ENCODE data around the gene KLHDC4.
"Not testable (repeated sequence)": the region's sequence is repeated elsewhere in the genome, so short reads cannot be mapped to it uniquely, and the experiment has no call there.

Gene KLHDC4

GRCh38 chr16:87720446-87720845 lies 45.3 kb downstream of the KLHDC4 start:
- DNase-seq (ENCODE audit: low spot score), result no peak

DNA sequence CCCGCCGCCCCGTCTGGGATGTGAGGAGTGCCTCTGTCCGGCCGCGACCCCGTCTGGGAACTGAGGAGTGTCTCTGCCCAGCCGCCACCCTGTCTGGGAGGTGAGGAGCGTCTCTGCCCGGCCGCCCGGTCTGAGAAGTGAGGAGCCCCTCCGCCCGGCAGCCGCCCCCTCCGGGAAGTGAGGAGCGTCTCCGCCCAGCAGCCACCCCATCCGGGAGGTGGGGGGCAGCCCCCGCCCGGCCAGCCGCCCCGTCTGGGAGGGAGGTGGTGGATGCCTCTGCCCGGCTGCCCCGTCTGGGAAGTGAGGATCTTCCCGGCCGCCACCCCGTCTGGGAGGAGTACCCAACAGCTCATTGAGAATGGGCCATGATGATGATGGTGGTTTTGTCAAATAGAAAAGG lies 47.0 kb downstream of the KLHDC4 start:
- DNase-seq (ENCODE audit: low spot score), result not testable (repeated sequence)

- DNase-seq (ENCODE audit: low spot score), result no peak
Observed at GRCh38 chr16:87715658-87716057, 50.1 kb downstream of the KLHDC4 start.

DNA sequence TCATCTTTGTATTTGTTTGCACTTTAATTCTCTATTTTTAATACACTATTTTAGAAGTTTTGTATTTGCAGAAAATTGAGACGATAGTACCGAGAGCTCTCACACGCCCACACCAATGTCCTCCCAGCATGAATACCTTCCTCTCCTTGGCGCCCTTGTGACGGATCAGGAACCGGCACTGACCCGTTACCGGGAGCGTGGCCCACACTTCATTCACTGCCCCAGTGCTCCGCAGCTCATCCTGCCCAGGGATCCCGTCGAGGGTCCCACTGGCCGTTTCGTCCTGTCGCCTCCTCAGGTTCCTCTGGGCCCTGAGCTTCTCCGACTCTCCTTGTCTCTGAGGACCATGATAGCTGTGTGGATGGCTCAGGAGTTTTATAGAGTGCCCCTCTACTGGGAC lies 50.6 kb downstream of the KLHDC4 start:
- DNase-seq (ENCODE audit: low spot score), result no peak

DNA sequence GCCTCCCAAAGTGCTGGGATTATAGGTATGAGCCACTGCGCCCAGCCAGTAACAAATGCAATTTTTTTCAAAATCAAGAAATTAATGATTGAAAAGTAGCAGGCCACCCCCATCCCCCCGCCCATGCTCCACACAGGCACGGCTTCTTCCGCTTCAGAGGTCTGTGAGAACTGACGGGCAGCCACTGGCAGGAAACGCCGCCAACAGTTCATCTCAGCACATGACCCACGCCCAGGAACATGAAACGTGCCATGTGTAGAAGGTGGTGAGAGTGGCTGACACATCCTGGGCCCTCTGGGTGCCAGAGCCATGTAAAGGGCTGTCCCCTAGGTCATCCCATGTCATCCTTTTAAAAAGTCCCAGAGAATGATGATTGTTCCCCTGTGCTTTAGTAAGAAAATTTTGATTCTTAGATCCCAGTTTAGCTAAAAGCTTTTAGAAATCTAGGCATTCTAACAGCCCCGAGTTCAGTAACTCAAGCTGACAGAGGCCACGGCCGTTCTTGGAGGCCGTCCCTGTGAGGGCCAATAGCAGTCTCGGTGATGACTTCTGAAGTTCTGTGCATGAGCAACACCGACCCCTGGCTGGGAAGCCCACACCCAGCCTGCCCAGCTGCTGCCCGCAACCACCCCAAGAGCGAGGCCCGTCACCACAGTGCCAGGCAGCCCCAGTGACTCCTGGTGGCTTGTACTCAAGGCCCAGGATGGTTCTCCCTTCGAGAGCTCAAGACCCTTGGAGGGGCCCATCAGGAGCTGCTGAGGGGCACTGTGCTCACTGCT lies 52.1 kb downstream of the KLHDC4 start:
- DNase-seq (ENCODE audit: low spot score), result no peak

DNA sequence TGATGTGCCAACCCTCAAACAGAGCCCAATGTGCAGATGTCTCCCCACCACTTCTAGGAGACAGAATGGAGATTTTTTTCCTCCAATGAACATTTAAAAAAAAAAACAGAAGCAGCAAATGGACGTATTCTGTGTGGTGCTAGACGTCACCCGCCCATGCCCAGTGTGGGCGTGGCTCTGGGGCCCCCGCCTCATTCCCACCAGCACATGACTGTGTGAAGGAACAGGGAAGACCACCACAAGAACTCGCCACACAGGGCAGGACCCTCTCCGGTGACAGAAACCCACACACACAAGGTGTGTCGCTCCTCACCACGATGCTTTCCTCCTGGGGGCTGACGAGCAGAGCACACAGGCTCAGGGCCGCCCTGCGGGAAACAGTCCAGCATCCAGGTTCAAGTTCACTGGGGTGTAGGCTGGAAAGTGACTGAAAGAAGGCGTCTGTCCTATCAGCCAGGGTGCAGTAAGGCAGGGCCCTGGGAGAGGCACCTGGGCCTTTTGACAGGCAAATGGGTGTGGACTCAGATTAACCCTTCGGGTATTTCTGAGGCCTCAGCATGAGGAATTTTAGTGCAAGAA lies 53.5 kb downstream of the KLHDC4 start:
- no peak for DNase-seq (ENCODE audit: low spot score)

DNA sequence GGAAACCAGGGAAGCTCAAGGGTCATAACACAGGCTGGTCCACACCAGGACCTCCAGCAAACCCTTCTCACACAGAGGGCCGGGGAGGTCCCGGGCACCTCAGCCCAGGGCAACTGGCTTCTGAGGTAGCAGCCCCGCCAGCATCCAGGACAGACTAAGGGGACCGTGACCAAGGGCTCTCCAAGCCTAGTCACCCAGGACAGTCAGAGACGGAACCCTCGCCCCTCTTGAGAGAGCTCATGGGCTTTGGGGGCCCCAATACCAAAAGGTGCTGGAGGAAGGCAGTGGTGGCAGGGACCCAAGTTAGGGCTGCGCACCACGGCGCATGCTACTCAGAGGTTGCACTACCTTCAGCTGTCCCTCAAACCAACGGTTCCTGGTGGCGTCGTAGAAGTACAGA lies 54.9 kb downstream of the KLHDC4 start:
- no peak for DNase-seq (ENCODE audit: low spot score)

DNA sequence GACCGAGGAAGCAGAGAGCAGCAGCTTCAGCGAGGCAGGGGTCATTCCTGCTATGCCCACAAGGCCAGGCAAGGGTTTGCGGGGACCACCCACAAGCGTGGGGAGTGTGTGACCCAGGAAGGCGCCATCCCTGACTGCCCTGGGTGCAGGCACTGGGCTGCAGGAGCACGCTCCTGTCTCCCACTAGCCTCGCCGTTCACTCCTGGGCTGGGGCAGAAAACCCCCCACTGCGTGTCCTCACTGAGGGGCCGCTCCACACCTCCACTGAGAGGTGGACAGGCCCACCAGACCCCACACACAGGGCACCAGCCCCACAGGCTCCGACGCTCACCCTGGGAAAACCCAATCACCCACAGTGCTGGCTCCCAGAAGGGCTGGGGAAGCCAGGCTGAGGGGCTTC lies 56.1 kb downstream of the KLHDC4 start:
- DNase-seq (ENCODE audit: low spot score), result no peak

- no peak for DNase-seq (ENCODE audit: low spot score)
Observed at GRCh38 chr16:87708881-87709638, 56.7 kb downstream of the KLHDC4 start.

DNA sequence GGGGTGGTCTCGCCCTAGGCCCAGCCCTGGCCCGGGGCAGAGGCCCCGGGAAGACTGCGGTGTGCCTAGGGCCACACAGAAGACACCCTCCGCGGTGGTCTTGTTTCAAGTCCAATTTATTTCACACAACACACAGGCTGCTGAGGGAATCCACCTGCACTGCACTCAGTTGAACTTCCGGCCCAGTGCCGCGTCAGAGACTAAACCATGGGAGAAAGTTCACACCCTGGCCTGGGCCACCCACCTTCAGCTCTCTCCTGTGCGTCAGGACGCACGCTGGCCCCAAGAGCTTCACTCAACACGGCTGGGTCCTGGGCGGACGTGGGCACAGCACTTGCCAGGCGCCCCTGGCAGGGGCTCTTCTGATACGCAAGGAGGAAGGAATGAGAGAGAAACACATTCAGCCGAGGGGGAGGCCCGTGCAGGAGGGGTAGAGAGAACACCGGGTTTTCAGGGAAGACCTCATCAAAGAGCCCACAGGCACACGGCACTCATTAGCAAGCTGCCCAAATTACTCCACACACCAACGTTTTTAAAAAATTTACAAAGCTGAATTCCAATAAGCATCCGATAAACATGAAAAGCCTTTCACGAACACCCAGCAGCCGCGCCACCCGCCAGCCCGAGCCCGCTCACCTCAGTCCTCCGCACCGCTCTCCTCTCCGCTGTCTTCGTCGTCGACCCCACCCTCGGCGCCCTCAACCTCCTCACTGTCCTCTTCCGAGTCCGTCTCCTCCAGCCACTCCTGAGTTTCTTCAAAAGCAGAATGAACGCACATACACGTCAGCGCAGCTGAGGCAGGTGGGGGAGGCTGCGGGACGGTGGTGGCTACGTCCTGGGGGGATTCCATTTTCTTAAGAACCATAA lies 57.8 kb downstream of the KLHDC4 start:
- DNase-seq (ENCODE audit: low spot score), result no peak

DNA sequence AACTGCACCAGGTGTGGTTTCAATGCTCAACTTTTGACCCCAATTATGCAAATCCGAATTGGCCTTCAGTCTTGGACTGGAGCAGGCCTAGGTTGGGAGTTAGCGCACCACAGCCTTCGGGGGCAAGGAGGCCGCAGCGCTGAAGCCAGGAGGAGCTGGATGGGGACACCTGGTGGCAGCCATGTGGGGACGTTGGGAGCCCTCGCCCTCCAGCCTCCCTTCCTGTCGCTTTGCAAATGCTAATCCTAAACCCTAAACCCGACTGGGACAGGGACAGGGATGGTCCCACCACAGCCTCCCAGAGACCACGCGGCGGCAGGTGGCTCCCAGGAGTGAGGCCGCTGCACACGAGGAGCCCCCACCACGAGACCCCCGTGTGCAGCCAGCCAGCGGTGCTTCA lies 58.7 kb downstream of the KLHDC4 start:
- DNase-seq (ENCODE audit: low spot score), result no peak

DNA sequence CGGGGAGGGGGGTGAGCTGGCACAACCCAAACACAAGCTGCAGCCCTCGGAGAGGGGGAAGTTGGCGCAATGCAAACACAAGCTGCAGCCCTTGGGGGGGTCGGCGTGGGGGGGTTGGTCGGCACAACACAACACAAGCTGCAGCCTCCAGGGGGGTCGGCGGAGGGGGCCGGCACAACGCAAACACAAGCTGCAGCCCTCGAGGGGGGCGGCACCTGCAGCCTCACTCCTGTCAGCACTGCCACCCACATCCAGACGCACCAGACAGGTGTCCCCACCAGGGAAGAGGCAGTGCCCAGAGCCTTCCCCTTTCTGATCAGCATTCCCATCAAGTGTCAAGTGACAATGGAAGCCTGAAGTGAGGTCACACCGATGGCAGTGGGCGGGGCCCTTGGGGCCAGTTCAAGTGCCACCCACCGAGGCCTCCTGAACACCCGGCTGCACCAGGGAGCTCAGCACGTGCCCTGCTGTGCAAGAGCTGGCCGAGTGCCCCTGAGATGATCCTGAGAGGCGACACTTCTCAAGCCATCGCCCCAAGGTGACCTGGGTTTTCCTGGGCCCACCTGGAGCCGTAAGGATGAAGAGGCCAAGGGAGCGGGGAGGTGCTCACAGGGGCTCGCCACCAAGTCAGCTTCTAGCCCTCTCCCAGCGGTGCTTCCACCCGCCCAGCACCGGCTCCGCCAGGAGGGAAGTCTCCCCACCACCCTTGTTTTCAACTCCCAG lies 59.3 kb downstream of the KLHDC4 start:
- DNase-seq (ENCODE audit: low spot score), result no peak

DNA sequence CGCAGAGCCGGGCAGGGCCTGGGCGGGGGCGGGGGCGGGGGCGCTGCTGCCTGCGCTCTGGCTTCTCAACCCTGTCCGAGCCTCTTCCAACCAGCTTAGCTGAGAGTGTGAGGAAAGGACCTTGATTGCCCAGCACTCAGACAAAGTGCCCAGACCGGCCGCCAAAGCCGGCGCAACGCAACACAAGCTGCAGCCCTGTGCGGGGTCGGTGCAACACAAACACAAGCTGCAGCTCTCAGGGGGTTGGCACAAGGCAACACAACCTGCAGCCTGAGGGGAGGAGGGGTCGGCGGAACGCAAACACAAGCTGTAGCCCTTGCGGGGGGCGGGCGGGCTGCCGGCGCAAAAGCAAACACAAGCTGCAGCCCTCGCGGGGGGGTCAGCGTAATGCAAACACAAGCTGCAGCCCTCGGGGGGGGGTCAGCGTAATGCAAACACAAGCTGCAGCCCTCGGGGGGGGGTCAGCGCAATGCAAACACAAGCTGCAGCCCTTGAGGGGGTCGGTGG lies 60.0 kb downstream of the KLHDC4 start:
- no peak for DNase-seq (ENCODE audit: low spot score)

GRCh38 chr16:87704754-87705353 lies 60.9 kb downstream of the KLHDC4 start:
- DNase-seq (ENCODE audit: low spot score), result peak; percentile 72

DNA sequence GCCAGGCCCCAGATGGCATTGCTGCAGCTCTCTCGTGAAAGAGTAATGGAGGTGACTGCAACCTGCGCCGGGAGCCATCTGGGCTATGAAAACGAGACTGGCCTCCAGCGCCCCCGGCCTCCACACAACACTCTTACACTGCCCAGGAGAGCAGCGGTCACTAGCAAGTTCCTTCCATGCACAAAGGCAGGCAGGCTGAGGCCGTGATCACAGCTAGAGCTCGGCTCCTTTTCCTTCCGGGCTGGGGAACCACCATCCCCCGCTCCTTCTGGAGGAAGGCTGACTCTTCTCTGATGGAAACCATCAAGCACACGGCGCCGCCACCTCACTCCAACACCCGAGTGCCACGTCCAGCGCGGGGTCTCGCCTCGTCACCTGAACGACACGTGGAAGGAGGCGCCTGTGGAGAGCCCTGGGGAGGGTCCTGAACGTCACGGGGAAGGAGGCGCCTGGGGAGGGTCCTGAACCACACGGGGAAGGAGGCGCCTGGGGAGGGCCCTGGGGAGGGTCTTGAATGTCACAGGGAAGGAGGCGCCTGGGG lies 61.9 kb downstream of the KLHDC4 start:
- no peak for DNase-seq (ENCODE audit: low spot score)

- DNase-seq (ENCODE audit: low spot score), result no peak
Observed at GRCh38 chr16:87703071-87703470, 62.7 kb downstream of the KLHDC4 start.

- no peak for DNase-seq (ENCODE audit: low spot score)
Observed at GRCh38 chr16:87702325-87702811, 63.4 kb downstream of the KLHDC4 start.

DNA sequence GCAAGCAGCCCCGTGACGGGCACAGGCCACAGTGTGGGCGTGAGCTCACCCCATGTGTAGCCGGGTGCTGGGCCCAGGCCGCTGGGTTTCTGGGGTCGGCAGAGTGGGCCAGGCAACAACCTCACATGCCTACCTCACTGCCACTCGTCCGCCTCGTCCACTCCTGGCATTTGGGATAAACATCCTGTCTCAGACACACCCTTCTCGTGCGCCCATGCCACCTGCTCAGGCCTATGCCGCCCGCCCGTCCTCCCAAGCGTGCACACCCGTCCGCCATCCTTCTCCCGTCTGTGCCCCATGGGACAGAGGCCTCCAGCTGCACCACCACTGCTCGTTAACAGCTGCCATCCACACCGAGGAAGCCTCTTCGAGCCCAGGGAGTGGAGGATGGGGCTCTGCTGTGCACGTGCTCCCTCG lies 64.3 kb downstream of the KLHDC4 start:
- no peak for DNase-seq (ENCODE audit: low spot score)

- no peak for DNase-seq (ENCODE audit: low spot score)
Observed at GRCh38 chr16:87701078-87701460, 64.7 kb downstream of the KLHDC4 start.

DNA sequence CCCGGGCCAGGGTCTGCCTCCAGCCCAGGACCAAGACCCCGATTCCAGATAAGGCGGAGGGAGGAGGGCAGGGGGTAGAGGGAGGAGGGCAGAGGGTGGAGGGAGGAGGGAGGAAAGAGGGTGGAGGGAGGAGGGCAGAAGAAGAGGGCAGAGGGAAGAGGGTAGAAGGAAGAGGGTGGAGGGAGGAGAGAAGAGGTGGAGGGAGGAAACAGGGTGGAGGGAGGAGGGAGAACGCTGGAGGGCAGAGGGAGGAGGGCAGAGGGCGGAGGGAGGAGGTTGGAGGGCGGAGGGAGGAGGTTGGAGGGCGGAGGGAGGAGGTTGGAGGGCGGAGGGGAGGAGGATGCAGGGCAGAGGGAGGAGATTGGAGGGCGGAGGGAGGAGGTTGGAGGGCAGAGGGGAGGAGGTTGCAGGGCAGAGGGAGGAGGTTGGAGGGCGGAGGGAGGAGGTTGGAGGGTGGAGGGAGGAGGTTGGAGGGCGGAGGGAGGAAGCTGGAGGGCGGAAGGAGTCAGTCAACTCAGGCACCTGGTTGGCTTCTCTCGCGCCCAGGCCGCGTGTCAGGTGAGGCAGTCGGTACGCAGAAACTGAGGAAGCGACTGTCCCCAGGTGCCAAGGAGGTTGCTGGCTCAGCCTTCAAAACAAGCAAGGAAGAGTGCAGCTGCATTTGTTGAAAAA lies 65.2 kb downstream of the KLHDC4 start:
- DNase-seq (ENCODE audit: low spot score), result no peak

Measured in Ammon's horn (tissue), 1 donor.